Neural progenitor cell (in vitro differentiated cells): Measurements from ENCODE around the gene MYLK4. TPM values are rescaled to one million over a fixed set of nuclear protein-coding genes. Genes with fewer than 3 reads are reported as not detected.

ENCODE experiments used
- DNase-seq: peaks from one replicate; pipeline ENCODE4 v3.0.0-alpha.2; 2016; ENCODE audit warnings: low spot score
- H2AFZ ChIP-seq: fragments of 200-600 bp; sonication (generic); replicated peaks from 2 replicates; pipeline ENCODE4 v1.6.1; 2016; ENCODE audit warnings: antibody characterized with exemption
- H3F3A ChIP-seq: fragments of 200-600 bp; sonication (generic); 2 replicates; pipeline ENCODE4 v1.6.1; 2016; ENCODE audit warnings: antibody characterized with exemption, low read depth
- H3K27ac ChIP-seq: fragments of 200-600 bp; sonication (generic); 2 replicates; pipeline ENCODE4 v1.5.1; 2016; ENCODE audit warnings: mild to moderate bottlenecking
- H3K27me3 ChIP-seq: fragments of 200-600 bp; sonication (generic); 2 replicates; pipeline ENCODE4 v1.6.1; 2016; ENCODE audit warnings: mild to moderate bottlenecking, moderate library complexity
- H3K36me3 ChIP-seq: fragments of 200-600 bp; sonication (generic); 2 replicates; pipeline ENCODE4 v1.5.1; 2016
- H3K4me1 ChIP-seq: fragments of 200-600 bp; sonication (generic); 2 replicates; pipeline ENCODE4 v1.6.1; 2016; ENCODE audit warnings: mixed run types
- H3K4me2 ChIP-seq: fragments of 200-600 bp; sonication (generic); 2 replicates; pipeline ENCODE4 v1.6.1; 2016
- H3K4me3 ChIP-seq: fragments of 200-600 bp; sonication (generic); 2 replicates; pipeline ENCODE4 v1.5.1; 2016
- H3K79me2 ChIP-seq: fragments of 200-600 bp; sonication (generic); 2 replicates; pipeline ENCODE4 v1.6.1; 2016; ENCODE audit warnings: low read depth
- H3K9ac ChIP-seq: fragments of 200-600 bp; sonication (generic); 2 replicates; pipeline ENCODE4 v1.6.1; 2016
- H3K9me3 ChIP-seq: fragments of 200-600 bp; sonication (generic); 2 replicates; pipeline ENCODE4 v1.5.1; 2016; ENCODE audit warnings: low read depth
- H4K20me1 ChIP-seq: fragments of 200-600 bp; sonication (generic); 2 replicates; pipeline ENCODE4 v1.6.1; 2016; ENCODE audit warnings: low read depth
- H3K27ac Mint-ChIP-seq: 3 replicates; pipeline ENCODE4 v1.8.0; 2021; ENCODE audit warnings: mixed read lengths
- H3K27me3 Mint-ChIP-seq: 2 replicates; pipeline ENCODE4 v1.8.0; 2022; ENCODE audit warnings: low read depth, mild to moderate bottlenecking, inconsistent platforms, moderate library complexity, mixed read lengths; ENCODE audit not compliant: insufficient read depth
- H3K36me3 Mint-ChIP-seq: 3 replicates; pipeline ENCODE4 v1.8.0; 2021; ENCODE audit warnings: mixed read lengths
- H3K4me1 Mint-ChIP-seq: 3 replicates; pipeline ENCODE4 v1.8.0; 2021; ENCODE audit warnings: mixed read lengths
- H3K4me3 Mint-ChIP-seq: 3 replicates; pipeline ENCODE4 v1.8.0; 2021; ENCODE audit warnings: mild to moderate bottlenecking, moderate library complexity, mixed read lengths
- H3K9me3 Mint-ChIP-seq: 3 replicates; pipeline ENCODE4 v1.8.0; 2020; ENCODE audit warnings: mixed read lengths
- CTCF ChIP-seq: fragments of 200-600 bp; sonication (generic); IDR thresholded peaks from 2 replicates; pipeline ENCODE4 v1.5.1; 2017; ENCODE audit warnings: antibody characterized with exemption, mild to moderate bottlenecking
- EZH2 ChIP-seq: fragments of 200-600 bp; sonication (generic); IDR thresholded peaks from 2 replicates; pipeline ENCODE4 v1.6.1; 2017; ENCODE audit warnings: antibody characterized with exemption, mild to moderate bottlenecking, moderate library complexity
- EZH2phosphoT487 ChIP-seq: fragments of 200-600 bp; sonication (generic); IDR thresholded peaks from 2 replicates; pipeline ENCODE4 v1.6.1; 2017; ENCODE audit warnings: antibody characterized with exemption
- total RNA-seq: library from RNA; depleted of rRNA; stranded (reverse); fragments of >200 nt; gene quantifications from 2 replicates; pipeline ENCODE4 v1.2.3, GENCODE V29; 2015; ENCODE audit warnings: low replicate concordance

MYLK4 gene
- total RNA-seq, 1 donor from 2014 or later, result not detected

- H3K27me3 ChIP-seq, result no peaks in the 10 kb centered on the region
- no peak overlapping the region for H3K27ac ChIP-seq
- Mint-ChIP-seq H3K4me1 (peaks cover 11% of the 10 kb centered on the region), H3K9me3 (peaks cover 3% of the 10 kb centered on the region), H3K36me3 (no peaks in the 10 kb centered on the region), H3K4me3 (no peak overlapping the region), H3K27ac (no peak overlapping the region), H3K27me3 (peaks cover 7% of the 10 kb centered on the region)
- no peaks in the 10 kb centered on the region for H3K36me3 ChIP-seq
- no peak overlapping the region for H3K4me2 ChIP-seq
- no peak overlapping the region for H2AFZ ChIP-seq
- H3F3A ChIP-seq, result peaks cover 1% of the 10 kb centered on the region
- H3K4me1 ChIP-seq, result peaks cover 10% of the 10 kb centered on the region
- no peak for DNase-seq
- TF ChIP-seq EZH2phosphoT487 (no peak), EZH2 (no peak), CTCF (no peak)
- H3K79me2 ChIP-seq, result no peaks in the 10 kb centered on the region
- H3K9ac ChIP-seq, result no peak overlapping the region
- H4K20me1 ChIP-seq, result no peaks in the 10 kb centered on the region
- no peaks in the 10 kb centered on the region for H3K9me3 ChIP-seq
- H3K4me3 ChIP-seq, result no peak overlapping the region
Observed at GRCh38 chr6:2661651-2662050, 89.1 kb downstream of the MYLK4 start.

GRCh38 chr6:2659882-2660281 lies 90.8 kb downstream of the MYLK4 start:
- TF ChIP-seq EZH2phosphoT487, result no peak
- TF ChIP-seq EZH2, result no peak
- no peak for TF ChIP-seq CTCF
- Mint-ChIP-seq H3K9me3 (peaks cover 3% of the 10 kb centered on the region), H3K27ac (no peak overlapping the region), H3K27me3 (peaks cover 4% of the 10 kb centered on the region), H3K36me3 (no peaks in the 10 kb centered on the region), H3K4me3 (no peak overlapping the region), H3K4me1 (peaks cover 3% of the 10 kb centered on the region)
- H3K27me3 ChIP-seq, result no peaks in the 10 kb centered on the region
- no peak overlapping the region for H3K9ac ChIP-seq
- no peaks in the 10 kb centered on the region for H3K9me3 ChIP-seq
- H3K4me1 ChIP-seq, result peaks cover 26% of the 10 kb centered on the region
- H3K4me3 ChIP-seq, result no peak overlapping the region
- H2AFZ ChIP-seq, result no peak overlapping the region
- no peaks in the 10 kb centered on the region for H4K20me1 ChIP-seq
- H3K4me2 ChIP-seq, result no peak overlapping the region
- peaks cover 8% of the 10 kb centered on the region for H3F3A ChIP-seq
- no peak overlapping the region for H3K27ac ChIP-seq
- no peaks in the 10 kb centered on the region for H3K36me3 ChIP-seq
- H3K79me2 ChIP-seq, result no peaks in the 10 kb centered on the region
- DNase-seq, result no peak

- no peak overlapping the region for H3K27ac Mint-ChIP-seq
Observed at GRCh38 chr6:2659381-2659780, 91.3 kb downstream of the MYLK4 start.

More at GRCh38 chr6:2659381-2659780, 91.3 kb downstream of the MYLK4 start:
- no peak overlapping the region for H3K4me2 ChIP-seq
- H3K4me1 Mint-ChIP-seq, result peaks cover 3% of the 10 kb centered on the region
- no peaks in the 10 kb centered on the region for H3K36me3 ChIP-seq
- H3K9ac ChIP-seq, result no peak overlapping the region
- no peak for DNase-seq
- H3K9me3 ChIP-seq, result no peaks in the 10 kb centered on the region
- no peaks in the 10 kb centered on the region for H3K27me3 ChIP-seq
- peaks cover 3% of the 10 kb centered on the region for H3K9me3 Mint-ChIP-seq
- H3K27ac ChIP-seq, result no peak overlapping the region
- H3F3A ChIP-seq, result peaks cover 8% of the 10 kb centered on the region
- no peak overlapping the region for H2AFZ ChIP-seq
- no peak overlapping the region for H3K4me3 ChIP-seq
- H3K4me3 Mint-ChIP-seq, result no peak overlapping the region
- peaks cover 4% of the 10 kb centered on the region for H3K27me3 Mint-ChIP-seq
- H3K79me2 ChIP-seq, result no peaks in the 10 kb centered on the region
- no peaks in the 10 kb centered on the region for H3K36me3 Mint-ChIP-seq
- H3K4me1 ChIP-seq, result peaks cover 26% of the 10 kb centered on the region
- H4K20me1 ChIP-seq, result no peaks in the 10 kb centered on the region
- TF ChIP-seq EZH2 (no peak), EZH2phosphoT487 (no peak), CTCF (no peak)
